Kidney (tissue), 14 donors: Measurements from ENCODE around the gene FAM120A. TPM values are rescaled to one million over a fixed set of nuclear protein-coding genes. Genes with fewer than 3 reads are reported as not detected.

Experiments
- DNase-seq, 5 donors: peaks; one replicate each; pipeline ENCODE4 v3.0.0-alpha.2; 2013 to 2020
- FAIRE-seq: peaks from 2 replicates; lab custom pipeline; 2012; peaks lifted over from hg19 to GRCh38; lab: Jason Lieb, UNC
- H3K27ac ChIP-seq, 2 donors: one replicate each; pipeline ENCODE4 v1.7.0; 2013; ENCODE audit warnings: low read depth in 2 of 2, low read length in 2 of 2, inconsistent platforms in 1 of 2
- H3K27me3 ChIP-seq: one replicate; pipeline ENCODE4 v1.7.1; 2013; ENCODE audit warnings: low read length, inconsistent platforms; ENCODE audit not compliant: control insufficient read depth, insufficient read depth
- H3K36me3 ChIP-seq, 3 donors: one replicate each; pipeline versions ENCODE4 v1.7.0 to v1.7.1; 2013; ENCODE audit warnings: low read length in 3 of 3, control low read depth in 1 of 3, inconsistent platforms in 1 of 3; ENCODE audit not compliant: insufficient read depth in 3 of 3, control insufficient read depth in 2 of 3
- H3K4me1 ChIP-seq, 3 donors: one replicate each; pipeline versions ENCODE4 v1.7.0 to v1.7.1; 2013; ENCODE audit warnings: low read length in 3 of 3, inconsistent platforms in 1 of 3, low read depth in 1 of 3; ENCODE audit not compliant: control insufficient read depth in 2 of 3, insufficient read depth in 2 of 3
- H3K4me3 ChIP-seq, 3 donors: one replicate each; pipeline versions ENCODE4 v1.7.0 to v1.8.1; 2013; ENCODE audit warnings: low read length in 3 of 3, control low read depth in 1 of 3, inconsistent platforms in 1 of 3
- H3K9ac ChIP-seq, 3 donors: one replicate each; pipeline versions ENCODE4 v1.7.0 to v1.7.1; 2013; ENCODE audit warnings: low read length in 3 of 3, control low read depth in 1 of 3, inconsistent platforms in 1 of 3
- H3K9me3 ChIP-seq, 3 donors: one replicate each; pipeline versions ENCODE4 v1.7.0 to v1.7.1; 2013; ENCODE audit warnings: low read length in 3 of 3, control low read depth in 1 of 3, inconsistent platforms in 1 of 3; ENCODE audit not compliant: control insufficient read depth in 2 of 3, insufficient read depth in 1 of 3
- CTCF ChIP-seq: IDR thresholded peaks from 3 replicates; pipeline ENCODE4 v1.5.1; 2012; ENCODE audit warnings: mild to moderate bottlenecking, moderate library complexity, borderline replicate concordance; ENCODE audit not compliant: insufficient read depth; ENCODE audit errors: extremely low read depth
- intact Hi-C: fragments of 100-400 bp; cut with DNase I; formaldehyde crosslinking; loops from one replicate; pipeline ENCODE4 v1.11.1; 2022
- polyA plus RNA-seq: library from polyadenylated mRNA; stranded (reverse); fragments of 350-450 nt; fragmentation: Illumina TruSeq; extraction: RNeasy Lipid Tissue Mini Kit (QIAGEN cat#74804); gene quantifications from one replicate; pipeline ENCODE4 v1.2.3, GENCODE V29; 2014; ENCODE audit warnings: low read depth, low replicate concordance; ENCODE audit not compliant: insufficient read depth
- total RNA-seq: library from RNA; stranded (reverse); fragmentation: NEBNext Ultra II Directional; extraction: Animal tissue kit (Norgen Biotek cat#: 25700); gene quantifications from one replicate; pipeline ENCODE4 v1.2.1, GENCODE V29; 2021
- donor health status: control.
- donor health status: control.
- donor health status: control.
- donor health status: control.
- donor health status: control.
- donor health status: DM: yes; HTN: yes; CAD: no.
- donor health status: Normal renal cell carcinoma (clear cell type).

FAM120A gene
- total and polyA plus RNA-seq, 2 donors from 2014 or later: 43.7 to 127 TPM

- peaks cover 0 to under 1% (median 0%) of the 10 kb centered on the region in 3 donors for H3K36me3 ChIP-seq
- TF ChIP-seq CTCF: no peak
- DNase-seq (no peak), FAIRE-seq (no peak)
- no peaks in the 10 kb centered on the region for H3K27me3 ChIP-seq
- no peaks in the 10 kb centered on the region for H3K4me1 ChIP-seq
- H3K27ac ChIP-seq: no peak overlapping the region
- H3K4me3 ChIP-seq: no peak overlapping the region
- H3K9me3 ChIP-seq: no peaks in the 10 kb centered on the region
- H3K9ac ChIP-seq: no peak overlapping the region
- intact Hi-C loops: no loop called here
These were observed 25.9 kb downstream of the FAM120A start for GRCh38 chr9:93477397-93477796.

- Histone ChIP-seq H3K9ac (no peak overlapping the region), H3K4me1 (no peaks in the 10 kb centered on the region), H3K27me3 (no peaks in the 10 kb centered on the region), H3K4me3 (no peak overlapping the region), H3K9me3 (no peaks in the 10 kb centered on the region), H3K27ac (no peak overlapping the region), H3K36me3 (peaks cover 0 to 5% (median 3%) of the 10 kb centered on the region in 3 donors)
- intact Hi-C loops: no loop called here
- FAIRE-seq (no peak), DNase-seq (no peak)
- TF ChIP-seq CTCF: no peak
These were observed 28.2 kb downstream of the FAM120A start for GRCh38 chr9:93479726-93480125.

- peaks cover 0 to 5% (median 3%) of the 10 kb centered on the region in 3 donors for H3K36me3 ChIP-seq
- no peak for TF ChIP-seq CTCF
- H3K27me3 ChIP-seq: no peaks in the 10 kb centered on the region
- no peak for FAIRE-seq
- no peak for DNase-seq
- H3K9ac ChIP-seq: no peak overlapping the region
- intact Hi-C loops: no loop called here
- no peak overlapping the region for H3K27ac ChIP-seq
- no peak overlapping the region for H3K4me3 ChIP-seq
- H3K9me3 ChIP-seq: no peaks in the 10 kb centered on the region
- H3K4me1 ChIP-seq: no peaks in the 10 kb centered on the region
These were observed 28.8 kb downstream of the FAM120A start for GRCh38 chr9:93480262-93480661.

DNA sequence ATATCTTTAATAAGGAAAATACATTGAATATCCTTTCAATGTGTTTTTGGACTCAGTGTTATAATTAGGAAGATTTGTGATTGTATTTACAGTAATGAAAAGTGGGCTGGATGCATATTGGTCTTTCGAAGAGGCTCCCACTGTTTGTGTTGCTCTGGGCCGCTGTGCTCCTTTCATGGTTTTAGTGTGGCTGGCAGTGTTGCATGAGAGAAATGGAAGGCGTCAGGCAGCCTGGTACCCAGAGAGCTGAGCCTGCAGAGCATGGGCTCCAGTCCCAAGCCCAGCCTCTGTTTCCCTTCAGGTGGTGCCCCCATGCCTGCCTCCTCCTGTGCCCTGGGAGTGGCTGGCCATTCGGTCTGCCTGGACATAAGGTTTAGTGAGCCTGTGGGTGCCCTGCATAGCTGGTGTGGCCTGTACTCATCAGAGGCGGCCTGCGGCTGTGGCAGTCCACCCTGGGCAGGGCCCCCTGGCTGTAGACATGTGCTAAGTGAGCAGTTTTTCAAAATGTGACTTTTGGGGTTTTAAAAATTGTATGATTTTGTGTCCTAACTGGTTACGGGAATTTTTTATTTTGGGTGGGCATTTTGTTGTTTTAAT lies 29.3 kb downstream of the FAM120A start:
- H3K27me3 ChIP-seq: no peaks in the 10 kb centered on the region
- no peak for TF ChIP-seq CTCF
- no peaks in the 10 kb centered on the region for H3K4me1 ChIP-seq
- FAIRE-seq: no peak
- intact Hi-C loops: no loop called here
- H3K9ac ChIP-seq: no peak overlapping the region
- no peaks in the 10 kb centered on the region for H3K9me3 ChIP-seq
- peaks cover 0 to 5% (median 3%) of the 10 kb centered on the region in 3 donors for H3K36me3 ChIP-seq
- H3K27ac ChIP-seq: no peak overlapping the region
- DNase-seq: no peak
- no peak overlapping the region for H3K4me3 ChIP-seq
